Measurements from ENCODE around the gene SIRT7. TPM values are rescaled to one million over a fixed set of nuclear protein-coding genes. Genes with fewer than 3 reads are reported as not detected.
A peak's percentile ranks its signal among the peaks of the same experiment; 100 is the strongest.

SIRT7 gene
- polyA plus RNA-seq, 1 experiment: 8.4 TPM

DNA sequence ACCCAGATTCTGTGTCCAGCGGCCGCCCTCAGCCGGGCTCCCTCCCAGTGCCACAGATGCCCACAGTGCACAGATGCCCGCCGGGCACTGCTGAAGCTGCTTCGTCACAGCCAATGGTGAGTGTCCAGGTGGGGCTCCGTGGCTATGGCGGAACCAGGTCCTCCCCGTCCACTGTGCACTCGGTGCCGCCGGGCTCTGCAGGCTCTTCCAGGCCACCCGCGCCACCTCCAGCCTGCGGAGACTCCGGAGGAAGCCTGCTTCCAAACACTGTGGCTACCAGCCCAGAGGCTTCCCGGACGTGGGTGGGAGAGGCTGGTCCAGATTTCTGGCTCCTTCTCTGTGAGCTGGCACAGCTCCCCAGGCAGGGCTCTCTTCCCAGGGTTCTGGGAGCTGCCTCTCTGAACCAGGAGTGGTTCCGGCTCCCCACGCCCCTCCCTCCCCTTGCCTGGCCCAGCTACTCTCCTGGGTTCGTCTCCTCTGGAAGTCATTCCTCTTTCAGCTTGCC is 22.0 kb upstream of the SIRT7 start:
- TF ChIP-seq, protein P1, sequence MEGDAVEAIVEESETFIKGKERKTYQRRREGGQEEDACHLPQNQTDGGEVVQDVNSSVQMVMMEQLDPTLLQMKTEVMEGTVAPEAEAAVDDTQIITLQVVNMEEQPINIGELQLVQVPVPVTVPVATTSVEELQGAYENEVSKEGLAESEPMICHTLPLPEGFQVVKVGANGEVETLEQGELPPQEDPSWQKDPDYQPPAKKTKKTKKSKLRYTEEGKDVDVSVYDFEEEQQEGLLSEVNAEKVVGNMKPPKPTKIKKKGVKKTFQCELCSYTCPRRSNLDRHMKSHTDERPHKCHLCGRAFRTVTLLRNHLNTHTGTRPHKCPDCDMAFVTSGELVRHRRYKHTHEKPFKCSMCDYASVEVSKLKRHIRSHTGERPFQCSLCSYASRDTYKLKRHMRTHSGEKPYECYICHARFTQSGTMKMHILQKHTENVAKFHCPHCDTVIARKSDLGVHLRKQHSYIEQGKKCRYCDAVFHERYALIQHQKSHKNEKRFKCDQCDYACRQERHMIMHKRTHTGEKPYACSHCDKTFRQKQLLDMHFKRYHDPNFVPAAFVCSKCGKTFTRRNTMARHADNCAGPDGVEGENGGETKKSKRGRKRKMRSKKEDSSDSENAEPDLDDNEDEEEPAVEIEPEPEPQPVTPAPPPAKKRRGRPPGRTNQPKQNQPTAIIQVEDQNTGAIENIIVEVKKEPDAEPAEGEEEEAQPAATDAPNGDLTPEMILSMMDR (IDR thresholded peaks at IDR 0.05; ENCODE audit: insufficient read depth, low read depth, low read length): no peak
- DNase-seq (ENCODE audit: low read depth): no peak
- H3K4me3 ChIP-seq (ENCODE audit: low read depth, low read length): no peak overlapping the region
- peaks cover 3% of the 10 kb centered on the region for H3K36me3 ChIP-seq (ENCODE audit: control insufficient read depth, insufficient read depth, low read length)
- POLR2A ChIA-PET: no interaction called here
- CTCF ChIA-PET: interaction anchor here (4.4 kb wide), 1 partner anchor 20 kb away, joined by 15 read pairs; no protein-coding TSS in a partner anchor
- H3K27me3 ChIP-seq (ENCODE audit: control insufficient read depth, insufficient read depth, low read length): peaks cover 6% of the 10 kb centered on the region; the same call in 1 of the 2 replicates

DNA sequence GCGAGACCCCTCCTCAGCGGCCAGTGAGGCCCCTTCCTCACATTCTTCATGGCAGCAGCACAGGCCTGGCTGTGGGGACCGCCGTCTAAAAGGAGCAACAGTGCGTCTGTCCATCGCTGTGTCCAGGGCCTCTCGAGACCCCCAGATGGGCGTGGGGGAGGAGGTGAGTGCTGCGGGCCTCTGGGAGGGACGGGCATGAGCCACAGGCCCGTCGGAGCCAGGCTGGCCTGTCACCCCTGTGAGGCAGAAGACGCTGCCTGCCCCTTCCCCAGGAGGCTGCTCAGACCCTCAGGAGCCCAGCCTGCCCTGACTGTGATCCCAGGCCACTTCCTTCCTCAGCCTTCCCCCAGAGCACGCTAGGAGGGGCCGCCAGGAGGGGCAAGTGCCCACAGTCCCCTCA is 21.2 kb upstream of the SIRT7 start:
- H3K27me3 ChIP-seq (ENCODE audit: control insufficient read depth, insufficient read depth, low read length): peaks cover 4% of the 10 kb centered on the region; the same call in 1 of the 2 replicates
- POLR2A ChIA-PET: no interaction called here
- TF ChIP-seq, protein P1 (IDR thresholded peaks at IDR 0.05; ENCODE audit: insufficient read depth, low read depth, low read length): no peak
- H3K36me3 ChIP-seq (ENCODE audit: control insufficient read depth, insufficient read depth, low read length): peaks cover 11% of the 10 kb centered on the region
- CTCF ChIA-PET: interaction anchor here (1.4 to 4.4 kb wide), 3 partner anchors 20 to 23 kb away, joined by 3 to 16 read pairs (median 15); no protein-coding TSS in a partner anchor
- no peak for DNase-seq (ENCODE audit: low read depth)
- no peak overlapping the region for H3K4me3 ChIP-seq (ENCODE audit: low read depth, low read length)

DNA sequence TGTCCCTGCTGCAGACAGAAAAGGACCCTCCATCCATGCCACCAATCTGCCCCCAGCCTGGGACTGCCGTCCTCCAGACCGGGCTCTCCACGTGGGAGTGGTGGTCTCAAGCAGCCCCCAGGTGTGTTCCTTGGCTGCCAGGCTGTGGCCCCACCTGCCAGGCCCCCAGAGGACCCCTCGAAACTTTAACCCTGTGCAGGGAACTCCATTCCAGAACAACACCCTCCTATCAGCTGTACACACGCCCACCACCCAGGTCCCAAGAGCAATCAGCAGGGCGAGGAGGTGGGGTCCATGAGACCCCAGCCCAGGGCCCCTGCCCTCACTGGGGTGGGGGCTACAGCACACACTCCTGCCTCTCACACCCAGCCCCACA is 17.7 kb upstream of the SIRT7 start:
- CTCF ChIA-PET: interaction anchor here (0.8 to 1.4 kb wide), 2 partner anchors 8 to 14 kb away, joined by 3 read pairs; partner anchors contain the start of gene MAFG
- TF ChIP-seq, protein P1 (IDR thresholded peaks at IDR 0.05; ENCODE audit: insufficient read depth, low read depth, low read length): no peak
- 0 out of 2 replicates have a peak, but pooled peaks cover 1% of the 10 kb centered on the region for H3K27me3 ChIP-seq (ENCODE audit: control insufficient read depth, insufficient read depth, low read length)
- no peak for DNase-seq (ENCODE audit: low read depth)
- POLR2A ChIA-PET: no interaction called here
- H3K36me3 ChIP-seq (ENCODE audit: control insufficient read depth, insufficient read depth, low read length): peaks cover 20% of the 10 kb centered on the region
- H3K4me3 ChIP-seq (ENCODE audit: low read depth, low read length): peak overlapping the region; percentile 11; the same call in 1 of the 2 replicates

- ChIA-PET CTCF (interaction anchor here (0.8 to 1.4 kb wide), 4 partner anchors 7 to 103 kb away, joined by 3 read pairs; partner anchors contain the start of genes DCXR and MAFG), POLR2A (no interaction called here)
- peaks cover 20% of the 10 kb centered on the region for H3K36me3 ChIP-seq (ENCODE audit: control insufficient read depth, insufficient read depth, low read length)
- no peaks in the 10 kb centered on the region for H3K27me3 ChIP-seq (ENCODE audit: control insufficient read depth, insufficient read depth, low read length)
- DNase-seq (ENCODE audit: low read depth): no peak
- no peak overlapping the region for H3K4me3 ChIP-seq (ENCODE audit: low read depth, low read length)
- TF ChIP-seq, protein P1 (IDR thresholded peaks at IDR 0.05; ENCODE audit: insufficient read depth, low read depth, low read length): no peak
Observed at GRCh38 chr17:81934850-81935708, 17.1 kb upstream of the SIRT7 start.

DNA sequence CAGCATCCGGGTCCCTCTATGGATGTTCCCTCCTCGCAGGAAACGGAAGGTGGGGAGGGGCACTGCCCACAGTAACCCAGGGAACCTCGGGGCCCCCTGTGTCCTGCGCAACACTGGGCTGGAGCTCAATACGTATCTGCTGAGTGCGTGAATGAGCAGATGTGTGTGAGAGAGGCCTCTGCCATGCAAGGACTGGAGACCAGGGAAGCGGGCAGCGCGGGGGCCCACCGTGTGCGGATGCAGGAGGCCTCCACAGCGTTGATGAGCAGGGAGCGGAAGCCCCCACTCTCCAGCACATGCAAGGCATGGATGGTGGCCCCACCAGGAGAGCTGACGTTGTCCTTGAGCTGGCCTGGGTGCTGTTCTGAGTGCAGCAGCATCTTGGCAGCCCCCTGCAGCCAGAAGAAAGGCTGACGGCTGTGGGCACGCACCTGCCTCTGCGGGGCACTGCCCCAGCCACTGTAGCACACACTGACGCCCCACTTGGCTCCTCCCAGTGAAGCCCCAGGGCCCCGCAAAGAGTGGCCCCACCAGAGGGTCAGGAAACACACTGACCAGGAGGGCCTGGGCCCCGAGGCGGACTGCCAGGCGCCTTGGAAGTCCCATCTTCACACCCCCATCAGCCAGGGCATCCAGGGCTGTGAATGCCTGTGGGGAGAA is 16.3 kb upstream of the SIRT7 start:
- ChIA-PET CTCF (interaction anchor here (1.2 to 1.6 kb wide), 3 partner anchors 10 to 103 kb away, joined by 3 to 4 read pairs (median 3); partner anchors contain the start of gene DCXR), POLR2A (no interaction called here)
- Histone ChIP-seq H3K27me3 (ENCODE audit: control insufficient read depth, insufficient read depth, low read length) (no peaks in the 10 kb centered on the region), H3K4me3 (ENCODE audit: low read depth, low read length) (no peak overlapping the region), H3K36me3 (ENCODE audit: control insufficient read depth, insufficient read depth, low read length) (peaks cover 20% of the 10 kb centered on the region)
- TF ChIP-seq, protein P1 (IDR thresholded peaks at IDR 0.05; ENCODE audit: insufficient read depth, low read depth, low read length): no peak
- DNase-seq (ENCODE audit: low read depth): no peak

All from BJ (cell line).